H9 (cell line): ENCODE results near the gene ACOXL. TPM values are rescaled to one million over a fixed set of nuclear protein-coding genes. Genes with fewer than 3 reads are reported as not detected.

ENCODE experiments used
- DNase-seq: peaks from one replicate; pipeline ENCODE4 v3.0.0-alpha.2; 2017
- H2AFZ ChIP-seq: one replicate; pipeline ENCODE4 v1.6.1; 2013; ENCODE audit warnings: mild to moderate bottlenecking, low read length, control low read depth, moderate library complexity
- H2AK5ac ChIP-seq: 2 replicates; pipeline ENCODE4 v1.6.1; 2013; ENCODE audit warnings: low read length, control low read depth, mixed read lengths; ENCODE audit not compliant: insufficient read length
- H2BK120ac ChIP-seq: one replicate; pipeline ENCODE4 v1.6.1; 2013; ENCODE audit warnings: low read depth, mild to moderate bottlenecking, low read length, control low read depth, inconsistent platforms; ENCODE audit not compliant: poor library complexity, severe bottlenecking
- H2BK12ac ChIP-seq: 2 replicates; pipeline ENCODE4 v1.6.1; 2013; ENCODE audit warnings: low read length, control low read depth, mixed read lengths, low read depth; ENCODE audit not compliant: insufficient read length
- H2BK15ac ChIP-seq: 2 replicates; pipeline ENCODE4 v1.6.1; 2013; ENCODE audit warnings: low read depth, low read length, control low read depth
- H2BK20ac ChIP-seq: one replicate; pipeline ENCODE4 v1.6.1; 2013; ENCODE audit warnings: low read depth, mild to moderate bottlenecking, low read length, control low read depth, inconsistent platforms; ENCODE audit not compliant: poor library complexity, severe bottlenecking
- H2BK5ac ChIP-seq: 2 replicates; pipeline ENCODE4 v1.6.1; 2013; ENCODE audit warnings: low read length, control low read depth, mixed read lengths; ENCODE audit not compliant: insufficient read length
- H3K14ac ChIP-seq: 2 replicates; pipeline ENCODE4 v1.6.1; 2013; ENCODE audit warnings: low read length, control low read depth; ENCODE audit not compliant: insufficient read depth
- H3K18ac ChIP-seq: 2 replicates; pipeline ENCODE4 v1.6.1; 2013; ENCODE audit warnings: low read depth, mild to moderate bottlenecking, mixed read lengths, low read length, control low read depth; ENCODE audit not compliant: insufficient read length
- H3K23ac ChIP-seq: 2 replicates; pipeline ENCODE4 v1.6.1; 2013; ENCODE audit warnings: low read length, control low read depth, mixed read lengths, low read depth; ENCODE audit not compliant: insufficient read length
- H3K23me2 ChIP-seq: 2 replicates; pipeline ENCODE4 v1.6.1; 2013; ENCODE audit warnings: low read depth, mild to moderate bottlenecking, mixed read lengths, low read length, control low read depth; ENCODE audit not compliant: insufficient read length, poor library complexity, severe bottlenecking
- H3K27ac ChIP-seq: 2 replicates; pipeline ENCODE4 v1.5.1; 2013; ENCODE audit warnings: low read length, control low read depth, mixed read lengths, low read depth; ENCODE audit not compliant: insufficient read length
- H3K27me3 ChIP-seq: 2 replicates; pipeline ENCODE4 v1.6.1; 2013; ENCODE audit warnings: low read length, control low read depth, inconsistent platforms; ENCODE audit not compliant: insufficient read depth
- H3K4ac ChIP-seq: 2 replicates; pipeline ENCODE4 v1.6.1; 2013; ENCODE audit warnings: low read depth, mild to moderate bottlenecking, control low read depth, inconsistent platforms, low read length, moderate library complexity
- H3K4me1 ChIP-seq: 2 replicates; pipeline ENCODE4 v1.6.1; 2013; ENCODE audit warnings: low read length, control low read depth, inconsistent platforms; ENCODE audit not compliant: insufficient read depth
- H3K4me2 ChIP-seq: 2 replicates; pipeline ENCODE4 v1.6.1; 2013; ENCODE audit warnings: low read length, control low read depth, mixed read lengths; ENCODE audit not compliant: insufficient read length, insufficient read depth
- H3K56ac ChIP-seq: 2 replicates; pipeline ENCODE4 v1.6.1; 2013; ENCODE audit warnings: low read depth, mild to moderate bottlenecking, mixed read lengths, low read length, control low read depth; ENCODE audit not compliant: insufficient read length
- H3K79me1 ChIP-seq: 2 replicates; pipeline ENCODE4 v1.6.1; 2013; ENCODE audit warnings: low read depth, mild to moderate bottlenecking, moderate library complexity, low read length, control low read depth, inconsistent platforms; ENCODE audit not compliant: insufficient read depth, poor library complexity, severe bottlenecking
- H3K79me2 ChIP-seq: 2 replicates; pipeline ENCODE4 v1.6.1; 2013; ENCODE audit warnings: low read length, control low read depth, inconsistent platforms; ENCODE audit not compliant: insufficient read depth
- H3K9ac ChIP-seq: 2 replicates; pipeline ENCODE4 v1.6.1; 2013; ENCODE audit warnings: low read length, control low read depth, mixed read lengths; ENCODE audit not compliant: insufficient read length; ENCODE audit errors: extremely low read depth
- H3K9me3 ChIP-seq: one replicate; pipeline ENCODE4 v1.6.1; 2013; ENCODE audit warnings: low read depth, low read length, inconsistent platforms; ENCODE audit not compliant: control insufficient read depth
- H3T11ph ChIP-seq: one replicate; pipeline ENCODE4 v1.6.1; 2013; ENCODE audit warnings: mild to moderate bottlenecking, low read length, control low read depth, inconsistent platforms
- H4K20me1 ChIP-seq: one replicate; pipeline ENCODE4 v1.6.1; 2013; ENCODE audit not compliant: control insufficient read depth, insufficient read length, insufficient read depth
- H4K5ac ChIP-seq: 2 replicates; pipeline ENCODE4 v1.6.1; 2013; ENCODE audit warnings: low read depth, mild to moderate bottlenecking, mixed read lengths, low read length, control low read depth; ENCODE audit not compliant: insufficient read length
- H4K8ac ChIP-seq: replicated peaks from 2 replicates; pipeline ENCODE4 v1.6.1; 2013; ENCODE audit warnings: low read length, control low read depth, mixed read lengths, low read depth; ENCODE audit not compliant: insufficient read length
- H4K91ac ChIP-seq: 2 replicates; pipeline ENCODE4 v1.6.1; 2013; ENCODE audit warnings: low read depth, mild to moderate bottlenecking, moderate library complexity, mixed read lengths, low read length, control low read depth; ENCODE audit not compliant: insufficient read length
- H3K27ac Mint-ChIP-seq, 3 experiments: 2 replicates in 2 of 3; 3 replicates in 1 of 3; pipeline ENCODE4 v1.8.0; 2020 to 2021; ENCODE audit warnings: mixed read lengths in 3 of 3, mild to moderate bottlenecking in 1 of 3, moderate library complexity in 1 of 3
- H3K27me3 Mint-ChIP-seq: 2 replicates; pipeline ENCODE4 v1.8.0; 2021; ENCODE audit warnings: low read depth, mild to moderate bottlenecking, moderate library complexity, mixed read lengths
- H3K36me3 Mint-ChIP-seq, 3 experiments: 2 replicates in 2 of 3; 3 replicates in 1 of 3; pipeline ENCODE4 v1.8.0; 2020 to 2021; ENCODE audit warnings: low read depth in 3 of 3, mixed read lengths in 3 of 3; ENCODE audit not compliant: insufficient read depth in 1 of 3
- H3K4me1 Mint-ChIP-seq, 2 experiments: 2 replicates each; pipeline ENCODE4 v1.8.0; 2020; ENCODE audit warnings: mixed read lengths in 2 of 2
- H3K4me3 Mint-ChIP-seq, 2 experiments: 2 replicates in 1 of 2; 3 replicates in 1 of 2; pipeline ENCODE4 v1.8.0; 2020 to 2021; ENCODE audit warnings: mild to moderate bottlenecking in 2 of 2, mixed read lengths in 2 of 2, moderate library complexity in 1 of 2
- H3K9me3 Mint-ChIP-seq, 2 experiments: 2 replicates in 1 of 2; 3 replicates in 1 of 2; pipeline ENCODE4 v1.8.0; 2020; ENCODE audit warnings: mild to moderate bottlenecking in 2 of 2, mixed read lengths in 2 of 2, moderate library complexity in 1 of 2
- CTCF ChIP-seq: fragments of 200-600 bp; sonication (generic); conservative IDR thresholded peaks from 3 replicates; pipeline ENCODE4 v1.8.0; 2021; ENCODE audit warnings: antibody characterized with exemption, mild to moderate bottlenecking
- WGBS: extraction: QIAGEN DNeasy Blood & Tissue Kit; methylation state at CpG from one replicate; pipeline ENCODE4 v1.1.7; 2013; ENCODE audit warnings: missing lambda C conversion rate, low lambda C conversion rate, mixed read lengths; ENCODE audit not compliant: insufficient read length; ENCODE audit errors: extremely low coverage; 5-methylcytosine and 5-hydroxymethylcytosine counted together
- total RNA-seq: library from RNA; stranded (reverse); gene quantifications from 2 replicates; pipeline ENCODE4 v1.2.1, GENCODE V29; 2021

Gene ACOXL
- total RNA-seq, 1 experiment from 2014 or later, result 37.6 TPM

GRCh38 chr2:110852541-110853263 lies 120.3 kb downstream of the ACOXL start:
- Mint-ChIP-seq H3K4me3 (no peak overlapping the region), H3K27ac (peak overlapping the region in 2 of 3 experiments; percentile 47 to 65; a peak in 3 of 7 replicates), H3K9me3 (no peaks in the 10 kb centered on the region), H3K4me1 (peaks cover 19 to 35% of the 10 kb centered on the region in 2 experiments), H3K27me3 (no peaks in the 10 kb centered on the region; the same call in 1 of the 2 replicates), H3K36me3 (peaks cover 9 to 48% (median 36%) of the 10 kb centered on the region in 3 experiments; a peak in 6 of 7 replicates)
- H4K8ac ChIP-seq, result no peak overlapping the region
- no peaks in the 10 kb centered on the region for H3K23me2 ChIP-seq
- no peak overlapping the region for H2AFZ ChIP-seq
- H3K4me2 ChIP-seq, result no peak overlapping the region
- no peak overlapping the region for H3K23ac ChIP-seq
- no peak overlapping the region for H3K4ac ChIP-seq
- H3K79me1 ChIP-seq, result no peaks in the 10 kb centered on the region
- H3K9ac ChIP-seq, result no peak overlapping the region
- H4K20me1 ChIP-seq, result no peaks in the 10 kb centered on the region
- no peak overlapping the region for H2BK120ac ChIP-seq
- H4K5ac ChIP-seq, result no peak overlapping the region
- no peak overlapping the region for H3K14ac ChIP-seq
- H4K91ac ChIP-seq, result no peak overlapping the region
- H2BK5ac ChIP-seq, result no peak overlapping the region
- no peak overlapping the region for H3K27ac ChIP-seq
- no peak overlapping the region for H3T11ph ChIP-seq
- no peaks in the 10 kb centered on the region for H3K79me2 ChIP-seq
- H2BK12ac ChIP-seq, result no peak overlapping the region
- no peak overlapping the region for H2BK15ac ChIP-seq
- H3K56ac ChIP-seq, result no peak overlapping the region
- no peak overlapping the region for H2AK5ac ChIP-seq
- no peak overlapping the region for H2BK20ac ChIP-seq
- TF ChIP-seq CTCF, result no peak
- peak; percentile 13 for DNase-seq
- H3K4me1 ChIP-seq, result peaks cover 3% of the 10 kb centered on the region; the same call in 1 of the 2 replicates
- H3K9me3 ChIP-seq, result no peaks in the 10 kb centered on the region
- H3K18ac ChIP-seq, result no peak overlapping the region
- H3K27me3 ChIP-seq, result no peaks in the 10 kb centered on the region
- WGBS, result no CpG with 5 or more reads among the region's 8 CpGs
